Islet of Langerhans (tissue), 1 donor: ENCODE results near the gene DCDC1.

ENCODE experiments used
- FAIRE-seq: peaks from one replicate; lab custom pipeline; 2011; peaks lifted over from hg19 to GRCh38; lab: Jason Lieb, UNC

Gene DCDC1

GRCh38 chr11:31231601-31232000 is 137.9 kb downstream of the DCDC1 start:
- no peak for FAIRE-seq

DNA sequence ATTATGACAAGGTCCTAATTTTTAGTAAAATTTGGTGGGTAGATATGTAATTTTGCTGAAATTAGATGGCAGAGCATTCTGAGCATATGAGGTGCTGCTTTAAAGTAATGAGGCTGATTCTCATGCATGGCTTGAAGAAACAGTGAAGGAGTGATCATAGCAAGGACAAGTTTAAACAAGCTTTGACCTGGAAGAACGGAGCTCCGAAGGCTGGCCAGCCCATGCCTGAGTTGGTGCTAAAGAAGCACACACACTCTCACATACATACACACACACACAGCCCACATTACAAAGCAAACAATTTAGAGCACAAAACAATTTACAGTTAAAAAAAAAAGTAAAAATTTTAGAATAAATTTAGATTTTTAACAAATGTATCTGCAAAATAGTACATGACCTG is 150.7 kb downstream of the DCDC1 start:
- FAIRE-seq: no peak

GRCh38 chr11:31214372-31214771 is 155.2 kb downstream of the DCDC1 start:
- no peak for FAIRE-seq

GRCh38 chr11:31199378-31199777 is 170.2 kb downstream of the DCDC1 start:
- no peak for FAIRE-seq

DNA sequence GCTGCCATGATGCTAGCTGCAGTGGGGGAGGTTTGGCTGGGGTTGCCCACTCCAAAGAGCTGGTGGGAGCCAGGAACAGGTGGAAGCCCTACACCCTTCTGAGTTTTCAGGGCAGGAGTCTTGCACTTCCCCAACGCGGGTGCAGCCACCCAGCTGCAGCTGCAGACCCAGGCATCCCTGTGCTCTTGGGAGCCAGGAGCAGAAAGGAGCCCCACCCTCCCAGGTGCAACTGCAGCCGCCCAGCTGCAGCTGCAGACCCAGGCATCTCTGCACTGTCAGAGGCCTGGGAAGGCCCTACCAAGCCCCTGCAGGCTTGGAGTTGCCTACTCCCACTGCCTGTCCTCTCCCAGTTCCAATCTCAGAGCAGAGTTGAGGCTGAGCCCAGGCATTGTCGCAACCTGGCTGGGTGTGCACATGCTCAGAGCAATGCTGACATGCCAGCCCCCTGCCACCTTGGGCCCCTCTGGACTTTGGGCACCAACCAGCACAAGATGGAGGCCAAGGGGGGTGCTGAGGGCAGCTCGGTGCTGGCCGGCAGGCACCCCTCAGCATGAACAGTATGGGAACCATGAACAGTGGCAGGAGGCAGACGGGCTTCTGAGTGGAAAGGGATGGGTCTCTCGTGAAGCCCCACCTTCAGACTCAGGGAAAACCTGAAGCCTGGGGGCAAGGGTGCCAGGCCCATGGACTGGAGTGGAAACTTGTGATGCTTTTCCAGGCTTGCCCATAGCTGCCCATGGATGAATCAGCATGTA is 195.4 kb downstream of the DCDC1 start:
- FAIRE-seq: no peak

DNA sequence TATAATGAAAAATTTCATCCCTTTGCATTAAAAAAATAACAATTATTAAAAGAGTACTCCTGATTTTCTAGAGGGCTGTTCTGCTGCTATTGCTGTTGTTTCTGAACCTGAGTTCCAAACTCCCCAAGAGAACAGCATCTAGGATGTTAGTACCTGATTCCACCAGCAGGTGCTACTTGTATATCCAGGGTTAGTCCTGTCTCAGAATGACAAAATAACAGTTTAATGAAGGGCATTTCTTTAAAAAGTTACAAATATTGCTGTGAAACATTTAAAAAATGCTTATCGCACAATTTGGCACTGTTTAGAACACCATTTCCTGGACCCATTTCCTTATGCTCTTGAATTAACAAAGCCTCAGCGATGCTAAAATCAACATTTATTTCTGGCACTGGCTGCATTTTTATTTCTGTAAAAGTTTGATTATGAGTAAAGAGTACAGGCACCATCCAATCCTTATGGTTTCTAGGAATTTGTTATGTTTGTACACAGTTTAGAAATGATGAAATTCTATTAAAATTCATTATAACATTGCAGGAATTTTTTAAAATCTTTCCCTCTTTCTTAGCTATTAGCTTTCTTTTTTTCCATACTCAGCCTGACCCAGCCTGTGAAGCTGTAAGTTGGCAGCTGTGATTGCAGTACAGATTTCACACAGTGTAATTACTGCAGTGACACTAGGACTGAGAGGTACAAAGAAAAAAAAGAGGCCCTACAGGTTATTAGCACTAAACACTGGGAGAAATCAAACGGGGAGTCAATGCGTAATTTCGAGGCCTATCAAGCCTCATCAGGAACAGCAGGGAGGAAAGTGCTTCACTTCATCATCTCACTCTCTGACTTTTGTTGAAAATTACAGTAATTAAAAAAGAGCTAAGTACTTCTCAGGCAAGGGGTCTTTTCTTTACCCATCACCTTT is 208.8 kb downstream of the DCDC1 start:
- FAIRE-seq: no peak

- no peak for FAIRE-seq
These were observed 218.7 kb downstream of the DCDC1 start for GRCh38 chr11:31150841-31151240.

DNA sequence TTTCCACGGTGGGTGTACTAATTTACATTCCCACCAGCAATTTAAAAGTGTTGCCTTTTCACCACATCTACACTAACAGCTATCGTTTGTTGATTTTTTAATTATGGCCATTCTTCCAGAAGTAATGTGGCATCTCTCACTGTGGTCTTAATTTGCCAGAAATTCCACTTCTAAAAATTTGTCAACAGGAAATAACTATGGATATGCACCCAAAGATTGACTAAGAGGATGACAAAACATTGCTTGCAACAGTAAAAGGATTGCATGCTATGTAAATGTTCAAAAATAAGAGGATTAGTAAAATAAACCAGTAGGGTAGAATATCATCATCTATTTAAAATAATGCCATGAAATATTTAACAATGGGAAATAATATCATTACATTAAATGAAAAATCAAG is 219.5 kb downstream of the DCDC1 start:
- no peak for FAIRE-seq

- no peak for FAIRE-seq
These were observed 227.8 kb downstream of the DCDC1 start for GRCh38 chr11:31141789-31142188.

DNA sequence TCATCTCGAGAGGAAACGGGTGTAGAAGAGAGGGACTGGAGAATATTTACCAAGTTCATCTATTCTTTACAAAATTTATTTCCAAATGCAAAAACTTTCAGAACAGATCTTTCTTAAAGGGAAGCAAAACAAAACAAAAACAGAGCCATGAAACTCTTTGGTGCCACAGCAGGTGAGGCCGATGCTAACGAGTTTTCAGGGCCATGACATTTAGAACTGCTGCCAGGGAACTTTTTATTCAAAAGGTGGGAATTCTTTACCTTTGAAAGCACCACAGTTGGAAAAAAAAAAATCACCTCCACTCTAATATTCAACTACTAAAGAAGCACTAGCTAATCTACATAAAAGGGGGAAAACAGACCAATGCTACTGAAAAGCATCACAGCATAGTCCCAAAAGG is 230.1 kb downstream of the DCDC1 start:
- no peak for FAIRE-seq

- no peak for FAIRE-seq
These were observed 236.8 kb downstream of the DCDC1 start for GRCh38 chr11:31132531-31133421.

GRCh38 chr11:31131760-31132159 is 237.8 kb downstream of the DCDC1 start:
- no peak for FAIRE-seq

- no peak for FAIRE-seq
These were observed 242.2 kb downstream of the DCDC1 start for GRCh38 chr11:31127290-31127689.

GRCh38 chr11:31120428-31120827 is 249.1 kb downstream of the DCDC1 start:
- FAIRE-seq: no peak

DNA sequence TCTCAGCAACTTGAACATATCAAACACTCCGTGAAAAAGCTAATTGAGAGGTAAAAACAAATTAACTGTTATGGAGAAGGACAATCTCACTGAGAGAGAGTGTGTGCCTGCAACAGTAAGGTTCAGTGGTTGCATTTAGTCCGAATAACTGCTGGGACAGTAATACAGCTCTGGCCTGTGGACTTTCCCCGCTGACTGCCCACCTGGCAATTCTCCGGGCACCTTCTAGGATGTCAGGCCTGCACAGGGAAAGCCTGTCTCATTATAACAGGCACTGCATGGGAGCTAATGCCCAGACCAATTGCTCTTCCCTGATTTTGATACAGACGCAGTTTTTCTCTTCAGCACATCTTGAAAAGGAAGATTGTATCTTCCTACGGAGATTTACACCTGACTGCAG is 251.0 kb downstream of the DCDC1 start:
- FAIRE-seq: no peak

GRCh38 chr11:31117038-31117437 is 252.5 kb downstream of the DCDC1 start:
- FAIRE-seq: no peak

DNA sequence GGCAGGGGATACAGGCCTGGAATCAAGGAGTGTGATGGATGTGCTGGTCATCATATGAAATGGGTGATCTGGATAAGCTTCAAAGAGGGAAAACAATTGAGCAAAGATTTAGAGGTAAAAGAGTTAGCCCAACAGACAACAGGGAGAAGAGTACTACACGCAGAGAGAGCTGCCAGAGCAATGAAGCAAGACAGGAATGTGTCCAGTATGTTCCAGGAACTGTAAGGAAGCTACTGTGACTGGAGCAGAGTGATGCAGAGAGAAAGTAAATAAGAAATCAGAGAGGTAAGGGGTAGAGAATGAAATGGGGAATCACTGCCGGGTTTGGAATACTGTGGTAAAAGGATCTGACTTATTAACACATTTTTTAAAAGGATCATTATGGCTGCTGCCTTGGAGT is 255.1 kb downstream of the DCDC1 start:
- no peak for FAIRE-seq

- no peak for FAIRE-seq
These were observed 258.7 kb downstream of the DCDC1 start for GRCh38 chr11:31110830-31111229.

DNA sequence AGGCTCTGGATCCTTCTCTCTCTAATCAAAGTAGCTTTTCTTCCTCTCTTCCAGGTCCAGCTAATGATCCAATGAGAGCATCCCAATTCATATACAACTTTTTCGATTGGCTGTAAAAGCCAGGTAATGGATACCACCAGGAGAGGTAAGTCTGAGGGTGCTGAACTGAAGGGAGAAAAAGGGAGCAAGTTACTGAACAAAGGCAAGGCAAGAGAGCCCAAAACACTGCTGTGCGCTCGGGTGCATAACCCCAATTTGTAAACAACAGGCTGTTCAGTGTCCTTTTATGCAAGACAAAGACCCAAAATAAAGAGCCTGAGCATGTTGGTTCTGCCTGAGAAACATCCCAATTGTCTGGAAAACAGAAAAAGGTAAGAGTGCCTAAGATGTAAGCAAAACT is 260.1 kb downstream of the DCDC1 start:
- FAIRE-seq: no peak

DNA sequence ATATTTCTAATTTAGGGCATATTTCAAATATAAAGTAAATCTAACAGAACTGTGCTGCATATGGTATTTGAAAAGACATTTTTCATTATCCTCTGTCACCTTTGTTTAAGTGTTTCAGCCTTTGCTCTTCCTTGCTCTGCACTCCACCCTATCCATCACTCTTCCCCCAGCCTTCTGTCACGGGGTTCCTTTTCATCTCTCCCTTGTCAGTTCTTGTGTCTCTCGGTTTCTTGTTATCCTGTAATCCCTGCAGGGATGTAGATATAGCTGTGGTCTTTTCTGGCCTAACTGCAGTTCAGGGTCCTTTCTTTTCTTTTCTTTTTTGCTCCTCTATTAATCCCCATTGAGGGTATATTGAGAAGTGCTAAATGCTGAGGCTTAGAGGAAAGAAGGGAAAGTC is 261.9 kb downstream of the DCDC1 start:
- FAIRE-seq: no peak

GRCh38 chr11:31106968-31107576 is 262.5 kb downstream of the DCDC1 start:
- peak; percentile 98 for FAIRE-seq

DNA sequence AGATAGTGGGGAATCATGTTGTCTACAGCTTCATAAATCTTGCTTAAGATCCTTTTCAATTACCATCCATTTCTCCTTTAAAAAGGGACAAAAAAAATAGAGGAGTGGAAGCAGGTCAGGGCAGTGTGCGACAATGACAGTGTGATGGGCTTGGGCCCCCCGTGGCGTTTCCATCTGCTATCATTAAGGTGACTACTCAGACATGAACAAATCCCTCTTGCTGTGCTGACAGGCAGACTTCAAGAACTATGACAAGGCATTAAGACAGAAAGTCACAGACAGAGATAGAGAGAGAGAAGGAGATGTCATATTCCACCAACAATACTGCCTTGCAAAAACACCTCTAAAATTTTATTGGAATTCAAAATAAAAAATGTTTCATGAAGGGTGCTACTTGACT is 263.2 kb downstream of the DCDC1 start:
- FAIRE-seq: no peak
